ENCODE measurements around the gene MAP10. TPM values are rescaled to one million over a fixed set of nuclear protein-coding genes. Genes with fewer than 3 reads are reported as not detected.

Gene MAP10
- total RNA-seq, 1 experiment from 2014 or later: 0.05 TPM

DNA sequence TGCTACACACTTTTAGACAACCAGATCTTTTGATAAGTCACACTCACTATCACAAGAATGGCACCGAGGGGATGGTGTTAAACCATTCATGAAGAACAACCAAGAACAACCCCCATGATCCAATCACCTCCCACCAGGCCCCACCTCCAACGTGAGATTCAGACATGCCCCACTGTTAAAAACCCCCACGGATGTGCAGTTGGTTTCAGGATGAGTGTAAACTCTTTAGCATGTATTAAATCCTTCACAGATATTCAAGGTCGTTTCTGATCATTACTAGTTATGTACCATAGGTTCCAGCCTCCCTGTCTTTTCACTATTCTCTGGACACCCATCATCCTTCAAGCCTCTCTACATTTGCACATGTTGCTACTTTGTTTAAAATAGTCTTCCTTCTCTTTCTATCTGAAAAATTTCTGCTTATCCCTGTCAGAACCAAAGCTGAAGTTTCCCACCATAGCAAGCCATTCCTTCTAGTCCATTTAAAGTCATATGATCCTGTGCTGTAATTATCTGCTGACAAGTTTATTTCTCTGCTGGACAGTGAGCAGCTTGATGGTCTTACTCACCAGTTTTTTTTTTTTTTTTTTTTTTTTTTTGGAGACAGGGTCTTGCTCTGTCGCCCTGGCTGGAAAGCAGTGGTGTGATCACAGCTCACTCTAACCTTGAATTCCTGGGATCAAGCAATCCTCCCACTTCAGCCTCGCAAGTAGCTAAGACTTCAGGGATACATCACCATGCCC is 36.8 kb downstream of the MAP10 start:
- no peak for DNase-seq (ENCODE audit: low read depth, low spot score)
- in situ Hi-C loops (cut with HindIII; ENCODE audit: low pct_unique_long_range_greater_than_20kb, low sequenced_read_pairs): no loop called here

DNA sequence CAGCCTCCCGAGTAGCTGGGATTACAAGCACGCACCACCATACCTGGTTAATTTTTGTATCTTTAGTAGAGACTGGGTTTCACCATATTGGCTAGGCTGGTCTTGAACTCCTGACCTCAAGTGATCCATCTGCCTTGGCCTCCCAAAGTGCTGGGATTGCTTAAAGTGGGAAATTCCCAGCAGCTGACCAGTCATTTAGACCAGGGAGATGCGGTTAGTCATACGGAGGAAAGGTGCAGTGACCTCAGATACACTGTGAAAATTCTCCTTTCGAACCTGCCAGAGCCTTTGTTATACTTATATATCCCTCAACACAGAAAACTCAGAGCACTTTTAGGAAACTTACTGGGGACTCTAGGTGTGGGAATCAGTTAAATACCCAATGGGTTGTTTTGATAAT is 39.6 kb downstream of the MAP10 start:
- no peak for DNase-seq (ENCODE audit: low read depth, low spot score)
- in situ Hi-C loops (cut with HindIII; ENCODE audit: low pct_unique_long_range_greater_than_20kb, low sequenced_read_pairs): no loop called here

DNA sequence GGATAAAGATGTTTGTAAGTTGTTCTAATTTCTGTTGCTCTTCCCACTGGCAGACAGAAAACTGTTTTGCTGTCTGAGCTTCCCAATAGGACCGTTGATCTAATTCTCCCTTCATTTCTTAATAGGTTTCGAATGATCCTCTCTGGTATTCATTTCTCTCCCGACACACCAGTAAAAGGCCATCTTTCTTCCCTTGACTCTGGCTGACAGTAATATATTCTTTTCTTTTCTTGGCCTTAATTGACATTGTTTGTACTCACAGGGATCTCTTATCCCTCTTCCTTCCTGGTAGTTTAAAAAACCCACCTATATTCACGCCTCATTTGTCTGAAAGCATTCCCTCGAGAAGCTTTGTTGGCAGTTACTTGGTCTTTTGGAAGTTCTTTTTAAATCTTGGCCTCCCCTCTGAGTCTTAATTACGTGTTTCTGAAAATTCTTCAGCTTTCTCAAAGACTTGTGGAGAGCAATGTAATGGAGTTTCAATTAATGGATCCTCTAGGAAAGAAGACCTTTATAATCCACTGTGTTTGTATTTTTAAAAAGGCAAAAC is 40.3 kb downstream of the MAP10 start:
- DNase-seq (ENCODE audit: low read depth, low spot score): no peak
- in situ Hi-C loops (cut with HindIII; ENCODE audit: low pct_unique_long_range_greater_than_20kb, low sequenced_read_pairs): no loop called here

DNA sequence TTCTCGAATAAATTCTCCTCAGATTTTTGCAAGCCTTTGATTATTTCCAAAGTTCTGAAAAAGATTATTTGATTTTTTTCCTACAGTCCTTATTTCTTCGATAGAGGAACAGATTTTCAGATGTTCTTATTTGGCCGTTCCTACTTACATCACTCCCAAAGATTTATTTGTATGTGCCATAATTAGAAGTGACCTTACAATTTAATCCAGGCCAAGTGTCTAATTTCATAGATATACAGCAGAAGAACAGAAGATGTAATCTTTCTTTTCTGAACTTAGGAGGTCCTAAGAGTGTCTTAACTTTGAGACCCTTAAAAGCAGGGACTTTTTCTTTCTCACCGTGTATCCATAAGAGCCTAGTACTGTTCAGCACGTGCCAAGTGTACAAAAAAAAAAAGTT is 46.3 kb downstream of the MAP10 start:
- in situ Hi-C loops (cut with HindIII; ENCODE audit: low pct_unique_long_range_greater_than_20kb, low sequenced_read_pairs): no loop called here
- DNase-seq (ENCODE audit: low read depth, low spot score): no peak

DNA sequence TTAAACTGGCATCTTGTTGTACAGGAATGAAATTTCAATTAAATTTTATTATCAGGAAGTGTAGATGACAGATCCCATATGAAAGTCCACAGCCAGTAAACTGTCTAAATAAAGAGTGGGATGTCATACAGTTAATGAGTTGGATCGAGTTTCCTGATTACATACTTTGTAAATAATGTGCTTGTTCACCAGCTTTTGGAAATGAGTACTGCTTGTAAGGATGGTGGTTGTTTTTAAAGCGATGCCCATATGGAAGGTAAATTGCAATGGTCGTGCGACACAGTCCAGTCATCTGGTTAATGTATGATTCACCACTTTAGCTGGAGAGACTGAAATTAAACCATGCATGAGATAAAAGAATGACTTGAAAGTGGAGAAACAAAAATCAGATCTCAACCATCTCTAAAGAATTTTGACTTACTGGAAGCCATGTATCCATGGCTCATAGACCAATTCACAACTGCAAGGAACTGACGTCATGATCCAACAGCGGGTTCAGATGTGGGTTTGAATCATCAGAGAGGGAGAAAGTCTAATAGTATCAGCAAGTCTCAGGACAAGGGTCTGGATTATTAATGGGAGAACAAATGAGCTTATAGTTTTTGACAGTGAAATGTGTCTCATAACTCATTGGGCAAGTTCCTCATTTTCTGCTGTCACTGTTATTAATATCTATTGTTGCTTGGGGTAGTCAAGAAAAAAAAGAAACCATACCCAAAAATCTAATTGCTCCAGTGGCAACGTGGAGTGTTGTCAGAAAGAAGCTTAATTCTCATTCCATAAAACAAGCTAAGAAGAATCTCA is 49.0 kb downstream of the MAP10 start:
- DNase-seq (ENCODE audit: low read depth, low spot score): no peak
- in situ Hi-C loops (cut with HindIII; ENCODE audit: low pct_unique_long_range_greater_than_20kb, low sequenced_read_pairs): no loop called here

DNA sequence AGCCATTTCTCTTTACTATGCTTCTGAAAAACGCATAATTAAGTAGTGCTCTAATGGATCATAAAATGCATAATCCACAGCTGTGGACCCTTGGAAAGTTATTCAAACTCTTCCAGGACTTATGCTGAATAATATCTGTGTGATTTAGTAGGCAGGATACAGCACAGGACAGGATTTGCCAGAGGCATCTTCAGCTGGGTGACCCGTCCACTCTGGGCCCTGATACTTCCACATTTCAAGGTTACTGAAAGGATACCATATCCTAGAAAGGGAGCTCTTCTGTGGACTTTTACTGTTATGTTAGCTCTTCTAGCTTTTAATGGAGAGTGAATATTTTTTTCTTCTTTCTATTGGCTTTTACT is 49.6 kb downstream of the MAP10 start:
- in situ Hi-C loops (cut with HindIII; ENCODE audit: low pct_unique_long_range_greater_than_20kb, low sequenced_read_pairs): no loop called here
- DNase-seq (ENCODE audit: low read depth, low spot score): no peak

DNA sequence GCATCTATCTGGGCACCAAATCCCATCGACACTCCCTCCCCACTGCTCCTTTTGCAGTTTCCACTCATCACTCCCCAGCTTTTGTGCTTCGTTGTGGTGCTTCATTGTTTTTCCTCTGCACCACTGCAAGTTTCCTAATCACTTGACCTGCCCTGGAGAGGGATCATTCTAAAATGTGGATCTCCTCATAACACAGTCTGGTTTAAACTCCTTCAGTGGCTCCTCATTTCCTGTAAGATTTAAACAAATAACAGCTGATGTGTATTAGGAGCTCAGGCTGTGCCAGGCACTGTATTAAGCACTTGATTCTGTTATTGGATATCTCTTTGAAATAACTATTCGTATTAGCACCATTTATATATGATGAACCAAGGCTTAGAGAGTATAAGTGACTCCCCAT is 51.3 kb downstream of the MAP10 start:
- DNase-seq (ENCODE audit: low read depth, low spot score): no peak
- in situ Hi-C loops (cut with HindIII; ENCODE audit: low pct_unique_long_range_greater_than_20kb, low sequenced_read_pairs): no loop called here

Small RNAs within 50 kb of the gene (small RNA-seq; reads per million reads assigned to genes)
- gene RNU1-74P: 0 to 0.05 reads per million in 2 experiments

Other genes with a start within 250 kb of the MAP10 start
- 9.2 and 9.5 TPM in 2 replicates for gene SIPA1L2, start 175.3 kb upstream of the MAP10 start, total RNA-seq (2014; rRNA removed; shearing (Covaris generic))
- 23.9 and 28.1 TPM in 2 replicates for gene NTPCR, start 145.2 kb downstream of the MAP10 start, total RNA-seq (2014; rRNA removed; shearing (Covaris generic))